GM21786 (cell line): Measurements from ENCODE around the gene CLDND2.
"Not testable (repeated sequence)": the region's sequence is repeated elsewhere in the genome, so short reads cannot be mapped to it uniquely, and the experiment has no call there.

Experiments used
- ATAC-seq: cut with Tn5 transposase; IDR thresholded peaks from one replicate; pipeline ENCODE4 v1.9.1; 2021; ENCODE audit not compliant: unreplicated experiment

Gene CLDND2, protein sequence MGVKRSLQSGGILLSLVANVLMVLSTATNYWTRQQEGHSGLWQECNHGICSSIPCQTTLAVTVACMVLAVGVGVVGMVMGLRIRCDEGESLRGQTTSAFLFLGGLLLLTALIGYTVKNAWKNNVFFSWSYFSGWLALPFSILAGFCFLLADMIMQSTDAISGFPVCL

DNA sequence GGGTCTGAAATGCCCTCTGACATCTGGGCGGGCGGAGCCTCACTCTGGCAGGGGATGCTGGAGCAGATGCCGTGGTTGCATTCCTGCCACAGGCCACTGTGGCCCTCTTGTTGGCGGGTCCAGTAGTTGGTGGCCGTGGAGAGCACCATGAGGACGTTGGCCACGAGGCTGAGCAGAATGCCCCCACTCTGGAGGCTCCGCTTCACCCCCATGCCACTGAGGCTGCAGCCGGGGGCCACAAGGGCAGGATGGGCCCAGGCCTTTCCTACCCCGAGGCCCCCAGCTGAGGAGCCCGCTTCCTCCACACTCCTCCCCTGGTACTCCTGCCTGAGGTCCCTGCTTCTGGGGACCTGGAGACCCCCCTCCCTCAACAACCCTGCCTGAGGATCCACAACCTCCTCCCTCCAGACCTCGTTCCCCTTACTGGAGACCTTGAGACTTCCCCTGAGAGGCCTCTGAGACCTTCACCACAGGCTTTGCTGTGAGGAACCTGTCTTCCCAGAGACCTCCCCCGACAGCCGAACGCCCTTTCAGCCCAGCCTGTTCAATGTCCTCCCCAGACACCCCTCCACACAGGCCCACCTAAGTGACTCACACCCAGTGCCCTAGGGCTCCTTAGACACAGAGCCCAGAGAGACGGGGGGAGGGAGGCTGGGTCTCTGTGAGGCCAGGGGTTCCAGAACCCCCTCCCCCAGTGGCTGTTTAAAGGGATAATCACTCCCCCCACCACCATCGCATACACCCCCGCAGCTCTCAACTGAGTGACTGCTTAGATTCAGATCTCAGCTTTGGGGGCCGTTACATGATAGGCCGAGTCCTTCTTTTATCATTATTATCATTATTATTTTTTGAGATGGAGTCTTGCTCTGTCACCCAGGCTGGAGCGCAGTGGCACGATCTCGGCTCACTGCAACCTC is at the start of gene CLDND2:
Gene CLDND2 (minus strand): TSS at position 638 of the 917 bp plus-strand sequence. CDS start 426 bp downstream, at position 212.
- no peak for ATAC-seq

DNA sequence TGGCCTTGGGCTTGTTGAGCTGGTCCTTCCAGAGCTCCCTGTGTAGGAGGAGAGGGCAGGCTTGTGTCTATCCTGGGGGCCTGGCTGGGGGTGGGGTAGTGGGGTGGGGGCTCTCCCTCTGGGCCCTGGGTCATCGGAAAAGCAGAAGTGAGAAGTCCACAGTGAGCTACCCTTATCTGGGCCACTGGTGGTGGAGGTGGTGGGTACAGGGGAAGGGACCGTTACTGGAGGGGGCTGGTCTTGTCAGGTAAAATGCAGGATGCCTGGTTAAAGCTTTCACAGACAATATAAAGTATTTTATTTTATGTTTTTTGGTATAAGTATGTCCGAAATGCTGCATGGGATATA is 49.0 kb upstream of the CLDND2 start:
- no peak for ATAC-seq

DNA sequence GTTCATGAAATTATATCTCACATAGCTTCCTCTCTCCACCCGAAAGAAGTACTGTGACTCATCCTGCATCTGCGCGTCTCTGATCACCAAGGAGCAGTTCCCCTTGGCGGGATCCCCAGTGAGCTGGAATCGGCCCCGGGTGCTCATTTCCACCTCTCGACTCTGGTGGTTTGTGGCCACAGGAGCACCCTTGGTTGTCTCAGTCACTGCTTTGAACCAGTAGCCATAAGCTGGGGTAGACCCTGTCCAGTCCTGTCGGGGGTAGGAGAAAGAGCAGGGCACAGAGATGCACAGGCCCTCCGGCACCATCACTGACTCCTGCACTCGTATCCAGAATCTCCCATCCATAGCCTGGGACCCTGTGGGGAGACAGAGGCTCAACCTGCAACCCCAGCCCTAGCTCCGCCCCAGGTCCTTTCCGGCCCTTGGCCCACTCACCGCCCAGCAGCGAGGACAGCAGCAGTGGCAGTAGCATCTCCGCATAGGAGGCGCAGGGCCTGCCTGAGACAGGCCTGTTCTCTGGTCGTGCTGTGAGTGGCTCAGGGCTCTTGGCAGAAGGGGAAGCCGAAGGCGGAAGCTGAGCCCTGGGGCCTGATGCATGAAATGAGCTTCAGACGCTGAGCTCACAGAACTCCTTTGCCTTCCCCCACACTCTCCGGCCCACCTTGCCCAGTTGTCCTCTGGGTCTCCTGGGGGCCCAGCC is 48.5 kb upstream of the CLDND2 start, which contains the start of gene SIGLEC10:
Gene SIGLEC10 (minus strand): TSS at position 536 of the 703 bp plus-strand sequence. CDS start 61 bp downstream, at position 475.
- ATAC-seq, result no peak

DNA sequence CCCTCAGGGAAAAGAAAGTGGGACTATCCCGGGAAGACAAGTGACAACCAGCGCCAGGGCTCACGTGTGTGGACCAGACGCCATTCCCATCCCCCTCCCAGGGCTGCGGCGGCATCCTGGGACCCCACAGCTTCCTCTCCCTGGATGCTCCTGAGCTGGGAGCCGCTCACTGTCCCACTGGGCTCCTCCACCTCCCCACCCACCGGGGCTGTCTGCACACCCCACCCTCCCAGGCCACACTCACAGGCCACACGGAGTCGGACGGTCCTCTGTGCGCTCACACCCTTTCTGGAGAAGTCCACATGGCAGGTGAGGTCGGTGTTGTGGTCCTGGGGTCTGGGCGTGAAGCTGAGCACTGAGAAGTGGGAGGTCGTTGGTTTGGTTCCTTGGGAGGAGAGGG is 47.6 kb upstream of the CLDND2 start:
- not testable (repeated sequence) for ATAC-seq

DNA sequence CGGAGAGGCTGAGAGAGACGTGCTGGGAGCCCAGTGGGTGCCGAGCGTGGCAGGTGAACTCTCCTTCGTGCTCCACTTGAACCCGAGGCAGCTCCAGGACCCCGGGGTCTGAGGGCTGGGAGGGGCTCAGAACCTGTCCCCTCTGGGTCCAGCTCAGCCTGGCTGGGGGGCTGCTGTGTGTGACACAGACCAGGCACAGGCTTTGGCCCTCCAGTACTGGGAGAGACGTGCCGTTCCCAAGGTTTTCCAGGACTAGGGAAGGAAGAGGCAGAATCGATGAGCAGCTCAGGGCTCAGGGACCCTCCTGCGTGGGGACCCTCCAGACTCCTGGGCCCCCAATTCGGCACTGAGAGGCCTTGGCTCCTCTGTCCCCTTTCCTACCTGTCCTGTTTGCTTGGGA is 46.4 kb upstream of the CLDND2 start:
- no peak for ATAC-seq

DNA sequence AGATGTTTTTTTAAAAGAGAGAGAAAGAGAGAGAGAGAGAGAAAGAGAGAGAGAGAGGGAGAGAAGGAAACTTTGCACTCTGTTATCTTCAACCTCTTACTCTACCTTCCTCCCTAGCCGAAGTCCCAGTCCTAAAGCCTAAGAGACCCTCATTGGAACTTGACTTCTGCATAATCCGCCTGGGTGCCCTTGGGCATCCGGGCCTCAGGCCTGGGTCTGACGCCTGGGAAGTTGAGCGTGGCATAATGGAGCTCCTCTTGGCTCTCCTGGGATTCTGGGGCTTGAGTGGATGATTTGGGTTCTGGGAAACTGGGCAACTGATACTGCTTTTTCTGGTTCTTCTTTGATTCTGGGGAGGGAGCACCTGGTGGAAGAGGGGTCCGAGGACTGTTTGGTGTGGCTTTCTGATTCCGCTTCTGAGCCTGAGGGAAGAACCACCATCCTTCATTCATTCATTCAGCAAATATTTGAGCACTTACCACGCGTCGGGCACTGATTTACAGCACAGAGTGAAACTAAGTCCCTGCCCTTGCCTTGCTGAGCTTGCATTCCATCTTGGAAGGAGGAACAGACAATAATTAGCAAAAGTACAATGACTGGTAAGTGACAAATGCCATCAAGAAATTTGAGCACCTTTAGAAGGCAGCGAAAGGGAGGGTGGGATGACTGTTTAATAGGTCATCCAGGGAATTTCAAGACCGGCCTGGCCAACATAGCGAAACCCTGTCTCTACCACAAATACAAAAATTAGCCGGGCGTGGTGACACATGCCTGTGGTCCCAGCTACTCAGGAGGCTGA is 42.3 kb upstream of the CLDND2 start:
- ATAC-seq, result no peak

DNA sequence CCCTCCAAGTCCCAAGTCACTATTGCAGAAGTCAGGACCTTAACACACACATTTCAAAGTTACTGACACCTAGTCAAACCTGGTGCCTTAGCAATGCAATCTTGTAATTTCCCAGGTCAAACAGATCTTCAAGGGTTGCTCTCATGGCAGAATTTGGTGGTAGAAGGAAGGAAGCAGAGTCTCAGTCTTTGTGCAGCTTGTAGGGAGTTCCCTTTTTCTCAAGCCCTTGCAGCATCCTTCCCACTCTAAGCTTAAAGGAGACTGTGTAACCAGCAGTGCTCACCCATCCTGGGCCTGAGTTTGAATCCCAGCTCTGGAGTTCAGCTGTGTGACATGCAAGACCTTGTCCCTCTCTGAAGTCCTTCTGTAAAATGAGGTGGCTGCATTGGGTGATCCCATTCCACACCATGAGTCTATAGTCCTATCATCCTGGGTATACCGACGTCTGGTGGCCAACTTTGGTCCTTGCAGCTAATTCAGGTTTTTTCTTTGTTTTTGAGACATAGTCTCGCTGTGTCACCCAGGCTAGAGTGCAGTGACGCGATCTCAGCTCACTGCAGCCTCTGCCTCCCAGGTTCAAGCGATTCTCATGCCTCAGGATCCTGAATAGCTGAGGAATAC is 38.8 kb upstream of the CLDND2 start:
- ATAC-seq, result no peak

DNA sequence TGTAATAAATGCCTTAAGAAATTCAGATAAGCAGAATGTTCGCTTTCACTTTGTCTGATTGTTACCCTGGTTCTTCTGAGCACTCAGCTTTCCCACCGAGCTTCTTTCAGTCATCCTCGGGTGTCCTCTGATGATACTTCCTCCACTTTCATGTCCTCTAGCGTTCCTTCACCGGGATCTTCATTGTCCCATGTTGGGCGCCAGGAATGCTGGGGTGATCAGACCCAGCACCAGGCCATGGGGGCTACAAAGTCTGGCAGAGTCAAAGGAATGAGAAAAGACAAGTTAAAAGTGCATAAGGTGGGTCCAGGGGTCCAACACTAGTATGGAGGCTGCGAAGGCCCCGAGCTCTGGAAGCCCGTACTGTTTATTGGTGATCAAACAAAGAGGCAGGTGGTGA is 33.3 kb upstream of the CLDND2 start:
- no peak for ATAC-seq

DNA sequence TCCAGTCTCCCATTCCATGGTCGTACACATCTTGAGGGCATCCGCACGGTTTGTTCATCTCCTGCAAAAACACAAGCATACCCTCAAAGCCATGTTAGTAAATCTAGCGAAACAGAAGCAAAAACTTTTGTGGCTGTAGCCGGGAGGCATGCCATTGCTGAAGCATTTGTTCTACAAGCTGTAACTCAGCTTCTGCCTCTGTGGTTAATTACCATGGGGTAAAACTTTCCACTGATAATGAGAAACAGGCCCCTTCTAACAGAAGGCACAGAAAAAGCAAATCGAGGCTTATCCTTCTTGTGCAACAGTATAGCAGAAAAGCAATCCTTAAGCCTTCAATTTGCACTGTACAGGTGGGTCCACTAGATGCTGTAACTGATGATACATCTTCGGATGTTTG is 31.1 kb upstream of the CLDND2 start:
- not testable (repeated sequence) for ATAC-seq

DNA sequence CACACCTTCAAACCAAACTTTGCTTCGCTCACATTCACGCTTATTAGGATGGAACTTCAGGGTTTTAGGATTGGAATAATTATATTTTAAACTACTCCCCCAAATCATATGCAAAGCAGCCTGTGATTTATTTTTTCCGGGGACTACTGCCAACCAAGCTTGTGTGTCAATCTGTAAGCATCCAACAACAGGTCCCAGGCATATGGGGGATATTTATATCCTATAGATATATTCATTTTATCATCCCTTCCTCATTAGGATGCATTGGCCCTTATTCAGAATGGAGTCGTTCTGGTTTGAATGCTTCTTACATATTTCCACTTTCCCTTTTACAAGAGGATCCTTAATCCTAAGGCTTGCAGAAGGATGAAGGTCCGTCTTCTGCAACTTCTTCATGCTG is 30.4 kb upstream of the CLDND2 start:
- no peak for ATAC-seq

DNA sequence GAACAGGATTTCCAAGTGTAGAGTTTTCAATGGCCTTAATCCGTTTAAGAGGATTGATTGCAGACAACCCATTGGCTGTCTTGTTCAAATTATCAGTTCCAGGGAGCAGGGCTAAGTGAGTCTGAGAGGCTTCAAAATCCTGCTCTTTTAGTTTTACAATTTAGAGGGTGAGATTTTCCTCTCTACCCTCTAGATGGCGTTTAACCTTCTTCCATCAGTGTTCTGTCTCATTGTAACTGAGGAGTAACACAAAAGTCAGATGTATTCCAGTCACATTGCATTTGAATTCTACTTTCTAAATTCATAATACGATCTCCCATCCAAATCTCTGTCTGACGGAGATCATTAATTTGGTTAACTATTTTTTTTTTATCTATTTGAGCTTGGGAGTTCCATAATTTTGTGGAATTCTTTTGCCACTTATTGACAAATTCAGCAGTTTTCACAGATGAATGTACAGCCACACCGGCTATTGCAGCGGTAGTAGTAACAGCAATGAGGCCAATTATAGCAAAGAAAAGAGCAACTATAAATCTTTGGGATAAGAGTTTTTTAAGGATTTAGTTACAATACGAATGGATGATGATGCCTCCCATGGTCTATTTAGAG is 29.4 kb upstream of the CLDND2 start:
- no peak for ATAC-seq

DNA sequence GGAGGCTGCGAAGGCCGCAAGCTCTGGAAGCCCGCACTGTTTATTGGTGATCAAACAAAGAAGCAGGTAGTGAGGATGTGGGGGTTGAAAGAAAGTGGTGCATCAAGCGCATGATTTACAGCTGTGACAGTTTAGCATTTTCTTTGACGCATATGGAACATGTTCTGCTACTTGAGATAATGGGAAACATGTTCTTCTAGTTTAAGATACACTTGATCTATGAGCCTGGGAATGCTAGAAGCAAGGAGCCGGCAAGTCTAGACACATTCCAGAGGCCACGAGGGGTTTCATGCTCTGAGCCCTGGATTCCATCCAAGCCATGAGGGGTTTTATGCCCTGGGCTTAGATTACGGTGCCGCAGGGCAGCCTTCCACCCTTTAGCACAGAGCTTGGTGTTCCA is 28.6 kb upstream of the CLDND2 start:
- not testable (repeated sequence) for ATAC-seq

DNA sequence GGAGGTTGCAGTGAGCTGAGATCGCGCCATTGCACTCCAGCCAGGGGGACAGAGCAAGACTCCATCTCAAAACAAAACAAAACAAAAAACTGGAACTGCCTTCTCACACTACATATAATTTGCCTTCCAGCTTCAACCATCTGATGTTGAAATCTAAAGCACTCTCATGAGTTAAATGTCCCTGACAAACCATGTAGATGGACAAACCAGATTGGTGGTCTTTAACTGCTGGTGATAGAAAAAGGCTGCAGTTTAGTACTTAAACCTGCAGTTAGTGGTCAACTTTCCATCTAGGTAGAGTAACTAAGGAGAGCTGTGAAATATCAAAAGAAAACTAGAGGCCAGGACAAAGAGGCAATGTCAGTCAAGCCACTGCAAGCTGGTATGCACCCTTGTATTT is 27.4 kb upstream of the CLDND2 start:
- no peak for ATAC-seq

DNA sequence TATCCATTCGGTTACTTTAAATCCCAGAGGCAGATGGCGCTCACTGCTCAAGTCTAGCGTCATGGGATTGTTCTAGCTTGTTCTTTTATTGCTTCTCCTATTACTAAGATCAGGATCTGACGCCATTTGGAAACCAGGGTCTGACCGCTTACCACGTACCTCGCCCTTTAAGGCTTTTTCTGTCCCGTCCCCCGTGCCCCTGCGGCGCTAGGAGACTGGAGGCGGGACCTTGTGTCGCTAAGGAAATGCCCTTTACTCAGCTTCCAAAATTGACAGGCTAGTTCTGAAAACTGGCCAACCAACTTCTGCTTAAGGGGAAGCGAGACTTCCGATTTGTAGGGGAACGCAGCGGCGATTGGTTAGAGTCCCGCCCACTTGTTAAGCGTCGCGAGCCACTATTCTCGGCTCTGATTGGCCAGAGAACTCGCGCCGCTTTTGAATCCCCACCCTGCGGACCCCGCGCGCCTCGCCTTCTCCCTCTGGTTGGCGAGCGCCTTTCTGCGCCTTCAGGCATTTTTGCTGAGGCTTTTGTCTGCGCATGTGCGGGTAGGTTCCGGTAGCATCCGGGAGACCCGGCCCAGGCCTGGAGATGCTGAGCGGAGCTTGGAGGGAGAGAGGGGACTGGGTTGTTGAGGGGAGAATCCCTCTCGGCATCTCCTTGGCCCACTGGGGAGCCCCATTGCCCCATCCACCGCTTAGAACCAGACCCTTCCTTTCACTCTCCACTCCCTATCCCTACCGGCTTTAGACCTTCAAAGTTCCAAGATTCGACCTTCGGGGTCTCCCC is 25.4 kb upstream of the CLDND2 start:
- ATAC-seq, result peak; percentile 87

DNA sequence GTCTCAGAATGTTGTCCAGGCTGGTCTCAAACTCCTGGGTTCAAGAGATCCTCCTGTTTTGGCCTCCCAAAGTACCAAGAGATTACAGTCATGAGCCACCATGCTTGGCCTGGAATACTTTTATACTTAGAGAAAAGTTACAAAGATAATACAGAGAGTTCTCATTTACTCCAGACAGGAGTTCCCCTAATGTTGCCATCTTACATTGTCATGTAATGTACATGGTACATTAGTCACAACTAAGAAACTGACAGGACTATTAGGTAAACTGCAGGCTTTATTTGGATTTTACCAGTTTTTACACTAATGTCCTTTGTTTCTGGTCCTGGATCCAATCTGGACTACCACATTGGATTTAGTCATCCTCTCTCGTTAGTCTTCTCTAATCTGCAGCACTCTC is 23.9 kb upstream of the CLDND2 start:
- no peak for ATAC-seq

DNA sequence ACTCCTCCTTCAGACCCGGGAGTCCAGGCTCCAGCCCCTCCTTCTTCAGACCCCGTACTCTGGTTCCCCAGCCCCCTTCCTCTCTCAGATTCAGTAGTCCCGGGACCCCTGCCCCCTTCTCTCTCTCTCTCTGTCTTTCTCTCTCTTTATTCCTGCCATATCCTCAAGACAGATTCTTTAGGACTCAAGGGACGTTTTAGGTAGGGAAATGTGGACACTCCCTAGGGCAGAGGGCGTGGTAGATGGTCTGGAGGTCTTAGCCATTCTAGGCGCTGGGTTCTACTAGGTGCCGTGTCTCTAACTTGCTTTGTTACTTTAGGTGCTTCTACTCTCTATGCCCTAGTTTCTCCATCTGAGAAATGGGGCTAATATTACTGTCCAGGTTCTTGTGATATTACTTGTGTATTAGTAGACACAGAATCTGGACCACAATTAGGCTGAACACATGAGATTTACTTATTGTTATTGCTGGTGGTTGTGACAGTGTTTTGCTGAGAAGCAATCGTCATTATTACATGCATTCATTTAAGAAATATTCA is 22.3 kb upstream of the CLDND2 start:
- ATAC-seq, result no peak

DNA sequence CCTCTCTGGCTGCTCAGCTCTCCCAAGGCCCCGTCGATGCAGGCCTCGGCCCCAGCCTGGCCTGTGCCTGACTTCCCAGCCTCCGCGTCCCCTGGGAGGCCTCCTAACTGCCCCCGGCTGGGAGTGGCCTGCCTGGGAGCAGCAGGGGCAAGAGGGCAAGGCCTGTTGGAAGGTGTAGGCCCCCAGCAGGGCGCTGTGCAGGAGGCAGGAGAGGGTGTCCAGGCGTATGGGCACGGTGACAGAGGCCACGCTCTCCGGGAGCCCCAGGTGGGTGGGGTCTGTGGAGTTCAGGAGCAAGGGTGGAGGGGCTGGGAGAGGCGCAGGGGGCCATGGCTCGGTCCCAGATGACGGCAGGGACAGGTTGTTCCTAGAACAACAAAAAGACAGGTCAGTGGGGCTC is 20.3 kb upstream of the CLDND2 start:
- ATAC-seq, result no peak

DNA sequence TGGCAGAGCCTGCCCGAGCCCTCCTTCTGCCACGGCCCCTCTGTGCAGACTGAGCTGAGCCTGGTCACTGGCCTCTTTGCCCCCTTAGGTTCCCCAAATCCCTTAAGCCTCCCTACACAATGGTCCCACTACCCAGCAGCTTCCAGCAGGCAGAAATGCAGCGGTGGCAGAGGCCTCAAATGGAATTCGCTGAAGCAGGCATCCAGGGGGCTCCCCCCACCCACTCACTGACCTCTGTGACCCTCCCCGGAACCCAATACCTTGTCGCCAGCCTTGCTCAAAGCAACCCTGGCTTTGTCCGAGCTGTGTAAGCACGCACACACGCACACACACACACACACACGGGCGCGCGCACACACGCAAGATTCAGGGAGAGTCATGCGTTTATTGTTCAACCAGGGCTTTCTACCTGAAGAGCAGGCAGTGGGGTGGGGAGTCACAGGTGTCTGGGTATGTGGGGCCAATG is 19.2 kb upstream of the CLDND2 start, which contains the start of gene LIM2:
Gene LIM2 (minus strand): TSS at position 51 of the 466 bp plus-strand sequence. CDS start 531 bp downstream, outside the sequence.
- no peak for ATAC-seq
